Peyer's patch (tissue), 4 donors: ENCODE results near the gene MICB. TPM values are rescaled to one million over a fixed set of nuclear protein-coding genes. Genes with fewer than 3 reads are reported as not detected.
"Not testable (repeated sequence)": the region's sequence is repeated elsewhere in the genome, so short reads cannot be mapped to it uniquely, and the experiment has no call there.

ENCODE experiments used
- DNase-seq, 3 donors: peaks; one replicate each; pipeline ENCODE4 v3.0.0-alpha.2; 2017 to 2019
- H3K27ac ChIP-seq, 4 donors: fragments of 200-600 bp; sonication (generic); one replicate each; pipeline ENCODE4 v1.5.1; 2016 to 2019
- H3K27me3 ChIP-seq, 2 donors: fragments of 200-600 bp; sonication (generic); one replicate each; pipeline ENCODE4 v1.5.1; 2019
- H3K36me3 ChIP-seq, 3 donors: fragments of 200-600 bp; sonication (generic); one replicate each; pipeline ENCODE4 v1.5.1; 2016 to 2019
- H3K4me1 ChIP-seq, 4 donors: fragments of 200-600 bp; sonication (generic); one replicate each; pipeline ENCODE4 v1.5.1; 2016 to 2019
- H3K4me3 ChIP-seq, 4 donors: fragments of 200-600 bp; sonication (generic); 1 replicate in 3 of 4; 2 replicates in 1 of 4; pipeline ENCODE4 v1.5.1; 2016 to 2019; ENCODE audit warnings: mild to moderate bottlenecking in 1 of 4
- H3K9me3 ChIP-seq, 4 donors: fragments of 200-600 bp; sonication (generic); one replicate each; pipeline ENCODE4 v1.5.1; 2016 to 2019; ENCODE audit warnings: mild to moderate bottlenecking in 1 of 4
- POLR2A ChIP-seq, 2 donors: fragments of 450-650 bp; IDR thresholded peaks; one replicate each; pipeline ENCODE4 v1.5.1; 2017; ENCODE audit warnings: antibody characterized with exemption in 2 of 2, mild to moderate bottlenecking in 2 of 2, moderate library complexity in 2 of 2
- total RNA-seq, 4 donors: library from RNA; depleted of rRNA; stranded (reverse); fragments of >200 nt; gene quantifications; one replicate each; pipeline ENCODE4 v1.1.0, GENCODE V29; 2016
- TF ChIP-seq, protein P1 (sequence below), 6 experiments: fragments of 450-650 bp in 4 of 6; fragments of 200-600 bp in 2 of 6; sonication (generic) in 1 of 6; IDR thresholded peaks; one replicate each; pipeline ENCODE4 v1.5.1; 2017 to 2019; ENCODE audit warnings: antibody characterized with exemption in 6 of 6, mild to moderate bottlenecking in 3 of 6, moderate library complexity in 1 of 6

The MICB gene
- total RNA-seq, 4 donors from 2014 or later = 4.7 to 9.9 (median 8.0) TPM

DNA sequence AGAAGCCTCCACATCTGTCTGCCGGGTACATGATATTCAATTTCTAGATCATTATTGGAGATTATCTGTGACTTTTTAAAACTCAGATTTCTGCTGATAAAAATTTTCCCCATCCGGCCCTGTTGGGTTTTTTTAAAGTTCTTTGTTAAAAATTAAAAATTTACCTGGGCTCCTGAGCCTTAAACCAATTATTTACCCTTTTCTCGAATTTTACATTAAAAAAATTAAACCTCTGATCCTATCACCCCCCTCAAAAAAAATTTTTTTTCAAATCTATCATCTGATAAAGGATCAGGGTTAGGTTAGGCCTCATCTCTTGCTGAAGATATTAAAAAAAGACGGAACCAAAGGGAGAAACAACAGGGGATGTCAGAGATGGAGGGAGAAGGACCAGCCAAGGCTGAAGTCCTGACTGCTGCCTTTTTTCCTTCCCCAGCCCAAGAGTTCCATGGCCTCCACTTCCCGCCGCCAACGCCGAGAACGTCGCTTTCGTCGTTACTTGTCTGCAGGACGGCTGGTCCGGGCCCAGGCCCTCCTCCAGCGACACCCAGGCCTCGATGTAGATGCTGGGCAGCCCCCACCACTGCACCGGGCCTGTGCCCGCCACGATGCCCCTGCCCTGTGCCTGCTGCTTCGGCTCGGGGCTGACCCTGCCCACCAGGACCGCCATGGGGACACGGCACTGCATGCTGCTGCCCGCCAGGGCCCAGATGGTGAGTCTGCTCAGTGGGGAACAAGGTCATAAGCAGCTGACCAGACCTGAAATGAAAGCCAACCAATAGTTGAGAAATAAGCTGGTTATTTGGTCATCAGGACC, 50.0 kb downstream of the MICB start:
- DNase-seq = no peak
- H3K36me3 ChIP-seq = peaks cover 0 to 28% (median 0%) of the 10 kb centered on the region in 3 donors
- no peaks in the 10 kb centered on the region for H3K27me3 ChIP-seq
- peak overlapping the region; percentile 31 to 59 (median 44) for H3K4me3 ChIP-seq
- peaks cover 0 to 23% (median 7%) of the 10 kb centered on the region in 4 donors for H3K4me1 ChIP-seq
- no peaks in the 10 kb centered on the region for H3K9me3 ChIP-seq
- H3K27ac ChIP-seq = peak overlapping the region; percentile 74 to 82 (median 79)
- TF ChIP-seq POLR2A (IDR thresholded peaks at IDR 0.05) = no peak
- TF ChIP-seq, protein P1, sequence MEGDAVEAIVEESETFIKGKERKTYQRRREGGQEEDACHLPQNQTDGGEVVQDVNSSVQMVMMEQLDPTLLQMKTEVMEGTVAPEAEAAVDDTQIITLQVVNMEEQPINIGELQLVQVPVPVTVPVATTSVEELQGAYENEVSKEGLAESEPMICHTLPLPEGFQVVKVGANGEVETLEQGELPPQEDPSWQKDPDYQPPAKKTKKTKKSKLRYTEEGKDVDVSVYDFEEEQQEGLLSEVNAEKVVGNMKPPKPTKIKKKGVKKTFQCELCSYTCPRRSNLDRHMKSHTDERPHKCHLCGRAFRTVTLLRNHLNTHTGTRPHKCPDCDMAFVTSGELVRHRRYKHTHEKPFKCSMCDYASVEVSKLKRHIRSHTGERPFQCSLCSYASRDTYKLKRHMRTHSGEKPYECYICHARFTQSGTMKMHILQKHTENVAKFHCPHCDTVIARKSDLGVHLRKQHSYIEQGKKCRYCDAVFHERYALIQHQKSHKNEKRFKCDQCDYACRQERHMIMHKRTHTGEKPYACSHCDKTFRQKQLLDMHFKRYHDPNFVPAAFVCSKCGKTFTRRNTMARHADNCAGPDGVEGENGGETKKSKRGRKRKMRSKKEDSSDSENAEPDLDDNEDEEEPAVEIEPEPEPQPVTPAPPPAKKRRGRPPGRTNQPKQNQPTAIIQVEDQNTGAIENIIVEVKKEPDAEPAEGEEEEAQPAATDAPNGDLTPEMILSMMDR (IDR thresholded peaks at IDR 0.05) = no peak

DNA sequence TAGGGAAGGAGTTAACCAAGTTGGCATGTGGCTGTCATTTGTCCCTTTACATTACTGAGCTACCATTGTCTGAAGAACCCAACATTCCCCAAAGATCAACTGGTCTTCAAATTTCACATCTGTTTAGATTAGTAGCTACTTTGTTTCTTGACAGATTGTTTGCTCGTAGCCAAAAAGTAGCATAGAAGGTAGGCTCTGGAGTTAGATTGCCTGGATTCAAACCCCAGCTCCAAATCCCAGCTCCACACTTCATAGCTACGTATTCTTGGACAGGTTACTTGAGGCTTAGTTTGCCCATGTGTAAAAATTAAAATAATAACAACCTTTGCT, 50.6 kb downstream of the MICB start:
- peak overlapping the region in 3 of 4 donors; percentile 48 to 82 (median 74) for H3K27ac ChIP-seq
- H3K27me3 ChIP-seq = no peaks in the 10 kb centered on the region
- peak overlapping the region in 1 of 4 donors; percentile 54 for H3K4me3 ChIP-seq
- H3K4me1 ChIP-seq = peaks cover 0 to 22% (median 6%) of the 10 kb centered on the region in 4 donors
- DNase-seq = no peak
- TF ChIP-seq, protein P1 (IDR thresholded peaks at IDR 0.05) = no peak
- TF ChIP-seq POLR2A (IDR thresholded peaks at IDR 0.05) = no peak
- peaks cover 0 to 34% (median 0%) of the 10 kb centered on the region in 3 donors for H3K36me3 ChIP-seq
- no peaks in the 10 kb centered on the region for H3K9me3 ChIP-seq

DNA sequence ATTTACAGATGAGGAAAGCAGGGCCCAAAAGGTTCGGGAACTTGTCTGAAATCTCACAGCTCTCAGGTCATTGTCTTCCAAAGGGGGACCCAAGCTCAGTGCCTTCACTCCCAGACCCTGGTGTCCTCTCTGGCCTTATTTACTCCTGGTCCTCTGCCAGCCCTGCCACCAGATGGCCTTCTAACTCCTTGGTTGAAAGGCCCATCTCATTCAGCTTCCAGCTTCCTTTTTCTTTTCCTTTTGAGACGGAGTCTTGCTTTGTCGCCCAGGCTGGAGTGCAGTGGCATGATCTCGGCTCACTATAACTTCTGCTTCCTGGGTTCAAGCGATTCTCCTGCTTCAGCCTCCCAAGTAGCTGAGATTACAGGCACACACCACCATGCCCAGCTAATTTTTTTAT, 53.4 kb downstream of the MICB start:
- Histone ChIP-seq H3K4me1 (peaks cover 0 to 20% (median 8%) of the 10 kb centered on the region in 4 donors), H3K36me3 (peaks cover 0 to 47% (median 0%) of the 10 kb centered on the region in 3 donors)
- not testable (repeated sequence) for H3K9me3 ChIP-seq, H3K27ac ChIP-seq, H3K27me3 ChIP-seq, H3K4me3 ChIP-seq
- DNase-seq = peak in 2 of 3 donors; percentile 78 to 88
- TF ChIP-seq, protein P1 (IDR thresholded peaks at IDR 0.05) = peak; percentile 35 to 54 (median 48)

DNA sequence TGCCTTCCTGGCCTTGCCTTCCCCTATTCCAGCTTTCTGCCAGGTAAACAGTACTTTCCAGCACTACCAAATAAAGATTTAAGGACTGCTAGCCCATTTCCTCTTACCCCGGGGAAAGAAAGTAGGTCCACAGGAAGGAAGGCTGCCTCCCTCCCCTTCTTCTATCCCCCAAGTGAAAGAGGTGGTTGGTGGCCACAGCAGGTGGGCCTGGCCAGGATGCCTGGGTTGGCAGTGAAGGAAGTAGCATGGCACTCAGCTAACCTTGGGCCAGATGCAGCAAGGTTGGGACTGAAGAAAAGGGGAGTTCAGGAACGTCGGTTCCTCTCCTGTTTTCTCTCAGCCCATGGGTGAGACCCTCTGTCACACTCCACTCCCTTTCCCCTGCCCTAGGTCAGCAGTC, 58.4 kb downstream of the MICB start:
- TF ChIP-seq, protein P1 (IDR thresholded peaks at IDR 0.05) = no peak
- no peak for TF ChIP-seq POLR2A (IDR thresholded peaks at IDR 0.05)
- no peak overlapping the region for H3K27ac ChIP-seq
- no peak for DNase-seq
- no peaks in the 10 kb centered on the region for H3K27me3 ChIP-seq
- H3K9me3 ChIP-seq = no peaks in the 10 kb centered on the region
- H3K4me3 ChIP-seq = no peak overlapping the region
- peaks cover 0 to 42% (median 32%) of the 10 kb centered on the region in 4 donors for H3K4me1 ChIP-seq
- H3K36me3 ChIP-seq = peaks cover 0 to 49% (median 0%) of the 10 kb centered on the region in 3 donors

DNA sequence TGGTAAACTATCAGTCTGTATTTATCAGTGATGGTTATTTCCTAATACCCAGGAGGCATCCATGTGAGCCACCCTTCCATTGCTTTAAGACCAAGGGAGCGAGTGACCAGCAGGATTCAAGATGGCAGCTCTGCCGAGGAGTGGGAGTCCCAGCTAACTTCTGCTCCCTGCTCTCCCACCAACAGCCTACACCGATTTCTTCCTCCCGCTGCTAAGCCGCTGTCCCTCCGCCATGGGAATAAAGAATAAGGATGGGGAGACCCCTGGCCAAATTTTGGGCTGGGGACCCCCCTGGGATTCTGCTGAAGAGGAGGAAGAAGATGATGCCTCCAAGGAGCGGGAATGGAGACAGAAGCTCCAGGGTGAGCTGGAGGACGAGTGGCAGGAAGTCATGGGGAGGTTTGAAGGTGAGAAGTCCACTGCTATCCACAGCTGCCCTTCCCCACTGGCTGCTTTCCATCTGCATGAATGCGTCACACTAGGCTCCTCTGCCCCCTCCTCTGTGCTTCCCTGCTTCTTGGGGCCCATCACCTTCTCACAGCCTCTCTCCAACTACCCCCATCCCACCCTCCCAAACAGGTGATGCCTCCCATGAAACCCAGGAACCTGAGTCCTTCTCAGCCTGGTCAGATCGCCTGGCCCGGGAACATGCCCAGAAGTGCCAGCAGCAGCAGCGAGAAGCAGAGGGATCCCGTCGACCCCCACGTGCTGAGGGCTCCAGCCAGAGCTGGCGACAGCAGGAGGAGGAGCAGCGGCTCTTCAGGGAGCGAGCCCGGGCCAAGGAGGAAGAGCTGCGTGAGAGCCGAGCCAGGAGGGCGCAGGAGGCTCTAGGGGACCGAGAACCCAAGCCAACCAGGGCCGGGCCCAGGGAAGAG, 59.7 kb downstream of the MICB start:
- no peaks in the 10 kb centered on the region for H3K9me3 ChIP-seq
- DNase-seq = peak in 1 of 3 donors; percentile 40
- no peaks in the 10 kb centered on the region for H3K27me3 ChIP-seq
- H3K4me1 ChIP-seq = peaks cover 0 to 42% (median 33%) of the 10 kb centered on the region in 4 donors
- TF ChIP-seq, protein P1 (IDR thresholded peaks at IDR 0.05) = no peak
- no peak for TF ChIP-seq POLR2A (IDR thresholded peaks at IDR 0.05)
- peak overlapping the region in 3 of 4 donors; percentile 29 to 77 (median 60) for H3K27ac ChIP-seq
- H3K36me3 ChIP-seq = peaks cover 0 to 47% (median 0%) of the 10 kb centered on the region in 3 donors
- H3K4me3 ChIP-seq = peak overlapping the region in 2 of 4 donors; percentile 11 to 32
